NCI-H146 treated with DMSO at 0.1 percent for 48 hours (cell line): Measurements from ENCODE around the gene SIPA1L3.

Experiments
- DNase-seq: peaks from one replicate; lab custom pipeline; 2025; ENCODE audit not compliant: unreplicated experiment; lab: John Stamatoyannopoulos, UW

Gene SIPA1L3

GRCh38 chr19:37995346-37995745 lies 88.3 kb downstream of the SIPA1L3 start:
- DNase-seq = no peak

DNA sequence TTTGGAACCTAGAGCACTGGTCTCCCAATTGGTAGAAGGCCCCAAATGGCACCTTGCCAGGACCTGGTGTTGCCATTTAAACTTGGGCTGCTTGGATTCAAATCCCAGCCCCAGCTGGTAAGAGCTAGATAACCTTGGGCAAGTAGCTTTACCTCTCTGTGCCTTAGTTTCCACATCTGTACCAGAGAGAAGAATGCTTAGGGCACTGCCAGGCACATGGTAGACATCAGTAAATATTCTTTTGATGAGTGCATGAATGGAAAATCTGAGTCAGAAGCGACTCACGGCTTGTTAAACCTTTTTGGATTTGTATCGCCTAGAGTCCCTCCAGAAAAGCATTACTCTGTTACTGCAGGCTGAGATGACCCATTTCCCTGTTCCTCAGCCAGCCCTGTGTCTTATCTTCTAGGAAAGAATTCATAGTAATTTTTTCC lies 90.9 kb downstream of the SIPA1L3 start:
- DNase-seq = no peak

DNA sequence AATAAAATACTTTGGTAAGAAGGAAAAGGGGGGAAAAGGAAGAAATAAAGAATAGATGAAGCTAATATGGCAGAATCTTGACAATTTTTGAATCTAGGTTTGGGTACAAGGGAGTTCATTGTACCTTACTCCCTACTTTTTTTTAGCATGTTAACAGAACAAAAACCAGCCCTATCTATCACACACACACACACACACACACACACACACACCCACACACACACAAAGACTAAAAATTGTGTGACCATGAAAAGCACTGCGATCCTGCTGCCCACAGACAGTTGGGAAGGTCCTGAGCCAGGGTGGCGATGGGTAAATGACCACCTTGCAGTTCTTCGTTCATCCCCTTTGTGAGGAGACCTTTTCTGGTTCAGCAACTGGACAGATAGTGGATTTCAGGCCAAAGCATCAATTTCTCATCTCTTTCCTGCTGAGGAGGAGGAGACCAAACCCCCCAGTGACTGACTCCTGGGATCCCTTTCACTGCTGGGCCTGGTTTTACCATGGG lies 91.8 kb downstream of the SIPA1L3 start:
- no peak for DNase-seq

- DNase-seq = no peak
These were observed 92.6 kb downstream of the SIPA1L3 start for GRCh38 chr19:37999309-38000213.

GRCh38 chr19:38001158-38001781 lies 94.3 kb downstream of the SIPA1L3 start:
- no peak for DNase-seq

GRCh38 chr19:38003438-38004185 lies 96.6 kb downstream of the SIPA1L3 start:
- peak; percentile 67 for DNase-seq

GRCh38 chr19:38004186-38004520 lies 97.1 kb downstream of the SIPA1L3 start:
- no peak for DNase-seq

DNA sequence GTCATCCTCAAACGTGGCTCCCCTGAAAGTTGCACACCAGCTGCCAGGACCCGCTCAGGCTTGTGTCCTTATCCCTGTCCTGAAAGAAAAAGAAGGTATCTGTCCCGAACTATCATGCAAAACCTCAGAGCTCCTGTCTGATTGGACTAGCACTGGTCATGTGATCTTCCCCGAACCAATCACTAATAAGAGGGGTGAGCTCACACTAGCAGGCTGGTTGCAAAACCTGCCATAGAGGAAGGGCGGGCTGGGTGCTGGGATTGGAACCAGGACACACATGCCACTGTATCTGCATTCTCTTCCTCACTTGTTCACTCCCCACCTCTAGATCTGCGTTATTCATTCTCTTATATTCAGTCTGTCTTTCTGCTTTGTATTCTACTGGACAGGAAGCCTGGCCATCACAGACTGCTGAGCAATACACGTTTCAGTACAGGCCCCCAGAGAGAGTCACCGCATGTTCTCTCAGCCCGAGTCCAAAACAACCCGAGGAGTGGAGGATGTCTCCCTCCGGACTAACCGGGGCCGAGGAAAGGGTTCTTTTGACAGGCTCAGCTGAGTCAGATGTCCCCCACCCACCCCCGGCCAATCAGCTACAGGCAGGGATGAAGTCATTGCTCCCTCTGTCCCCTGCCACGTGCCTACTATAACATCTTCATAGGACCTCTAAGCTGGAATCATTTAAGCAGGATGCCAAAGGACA lies 97.7 kb downstream of the SIPA1L3 start:
- DNase-seq = peak; percentile 89

DNA sequence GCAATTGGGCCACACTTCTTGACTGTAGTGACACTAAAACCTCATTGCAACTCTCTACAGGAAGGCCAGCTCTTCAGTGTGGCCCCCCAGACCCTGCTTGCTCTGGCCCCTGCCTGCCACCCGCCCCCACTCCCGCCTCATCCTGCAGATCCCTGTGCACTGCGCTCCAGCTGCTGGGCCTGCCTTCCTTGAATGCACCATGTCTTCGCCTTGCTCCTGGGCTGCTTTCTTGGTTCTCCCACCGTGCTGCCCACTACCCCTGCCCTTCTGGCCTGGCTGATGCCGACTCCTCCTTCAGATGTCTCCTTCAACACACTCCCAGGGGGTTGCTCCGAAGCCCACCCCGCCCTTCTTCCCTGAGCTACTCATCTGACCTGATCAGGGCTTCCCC lies 98.2 kb downstream of the SIPA1L3 start:
- no peak for DNase-seq

- DNase-seq = no peak
These were observed 99.5 kb downstream of the SIPA1L3 start for GRCh38 chr19:38006361-38007045.

DNA sequence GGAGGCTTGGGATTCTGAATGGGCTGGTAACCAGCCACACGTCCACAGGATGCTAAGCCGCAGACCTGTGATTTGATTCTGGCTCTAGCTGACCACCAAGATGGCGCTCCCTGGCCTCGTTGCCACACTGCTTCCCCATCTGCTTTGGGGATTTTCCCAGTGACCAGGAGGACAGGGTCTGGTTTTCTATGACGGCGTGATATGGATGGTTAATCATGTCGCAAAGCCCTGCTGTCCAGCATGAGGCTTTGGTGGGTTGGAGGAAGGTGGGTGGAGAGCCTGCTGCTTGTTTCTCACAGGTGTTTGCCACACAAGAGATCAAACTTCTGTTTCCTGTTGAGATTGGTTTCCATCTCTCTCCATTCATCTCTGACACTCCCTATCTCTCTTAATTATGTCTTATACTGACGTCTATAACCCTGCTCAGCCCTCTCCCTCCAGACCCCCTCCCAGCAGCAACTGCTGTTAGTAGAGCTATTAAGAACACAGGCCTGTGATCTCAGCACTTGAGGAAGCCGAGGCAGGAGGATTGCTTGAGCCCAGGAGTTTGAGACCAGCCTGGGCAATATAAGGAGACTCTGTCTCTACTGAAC lies 102.7 kb downstream of the SIPA1L3 start:
- no peak for DNase-seq

DNA sequence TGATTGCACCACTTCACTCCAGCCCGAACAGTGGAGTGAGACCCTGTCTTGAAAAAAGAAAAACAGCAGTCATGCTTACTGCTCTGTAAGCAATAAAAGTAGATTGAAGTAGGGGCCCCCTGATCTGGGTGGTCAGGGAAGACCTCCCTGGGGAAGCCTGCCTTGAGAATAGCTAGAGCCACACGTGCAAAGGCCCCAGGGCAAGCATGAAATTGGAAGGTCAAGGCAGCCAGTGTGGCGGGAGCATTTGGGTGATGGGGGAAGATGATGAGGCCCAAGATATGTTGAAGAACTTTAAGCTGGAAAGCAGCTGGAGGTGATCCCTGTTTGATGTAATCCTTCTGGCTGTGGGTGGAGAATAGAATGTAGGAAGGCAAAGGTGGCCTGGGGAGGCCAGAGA lies 104.4 kb downstream of the SIPA1L3 start:
- DNase-seq = no peak

DNA sequence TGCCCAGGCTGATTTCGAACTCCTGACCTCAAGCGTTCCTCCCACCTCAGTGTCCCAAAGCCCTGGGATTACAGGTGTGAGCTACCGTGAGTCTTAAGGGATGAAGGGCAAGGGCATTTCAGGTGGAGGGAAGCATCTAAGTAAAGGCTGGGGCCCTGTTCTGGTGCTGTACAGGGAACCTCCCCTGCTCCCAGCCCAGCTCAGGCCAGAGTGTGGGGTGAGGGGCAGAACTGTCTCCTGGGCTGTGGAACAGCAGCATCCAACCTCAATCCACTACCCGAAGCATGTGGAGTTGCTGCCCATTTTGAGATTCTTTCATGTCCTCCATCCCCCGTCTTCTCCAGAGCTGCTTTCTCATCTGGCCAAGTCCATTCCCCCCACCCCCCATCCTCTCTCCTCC lies 105.3 kb downstream of the SIPA1L3 start:
- no peak for DNase-seq

- no peak for DNase-seq
These were observed 105.9 kb downstream of the SIPA1L3 start for GRCh38 chr19:38012944-38013343.

DNA sequence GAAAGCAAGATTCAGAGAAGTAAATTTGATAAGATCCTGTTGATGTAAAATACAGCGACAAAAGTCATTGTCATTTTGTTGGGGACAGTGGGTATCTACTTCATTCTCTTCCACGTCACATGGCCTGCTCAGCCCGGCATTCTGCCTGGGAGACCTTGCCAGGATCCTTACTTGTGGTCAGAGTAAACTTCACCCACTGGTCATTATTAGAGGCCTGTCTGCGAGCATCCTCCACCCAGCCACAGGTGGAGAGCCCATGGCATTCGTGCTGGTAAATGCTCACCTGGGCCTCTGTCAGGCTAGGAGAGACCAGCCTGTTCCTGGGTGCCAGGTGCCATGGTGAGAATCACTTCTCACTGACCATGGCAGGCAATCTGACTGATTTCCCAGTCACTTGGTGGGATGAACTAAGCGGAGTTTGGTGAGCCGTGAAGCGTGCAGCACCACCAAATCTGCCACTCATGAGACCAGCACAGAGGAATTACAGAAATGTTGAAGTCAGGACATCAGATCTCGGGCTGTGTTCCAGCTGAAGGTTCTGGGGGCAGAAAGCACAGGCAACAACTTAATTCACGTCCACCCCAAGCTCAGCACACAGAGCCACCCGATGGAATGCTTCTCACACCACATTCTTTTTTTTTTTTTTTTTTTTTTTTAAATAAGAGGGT lies 107.0 kb downstream of the SIPA1L3 start:
- DNase-seq = no peak

DNA sequence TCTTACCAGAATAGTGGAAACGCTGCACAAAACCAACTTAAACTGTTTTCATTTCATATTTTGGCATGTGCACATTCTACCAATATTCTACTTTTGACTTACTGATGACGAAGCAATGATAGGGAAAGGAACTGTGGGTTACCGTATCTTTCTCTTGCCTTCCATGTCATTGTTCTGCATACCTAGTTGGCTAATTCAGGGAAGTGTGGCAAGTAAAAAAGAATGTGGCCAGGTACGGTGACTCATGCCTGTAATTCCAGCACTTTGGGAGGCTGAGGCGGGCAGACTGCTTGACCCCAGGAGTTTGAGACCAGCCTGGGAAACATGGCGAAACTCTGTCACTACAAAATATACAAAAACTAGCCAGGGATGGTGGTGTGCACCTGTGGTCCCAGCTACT lies 108.2 kb downstream of the SIPA1L3 start:
- DNase-seq = no peak

- DNase-seq = no peak
These were observed 108.8 kb downstream of the SIPA1L3 start for GRCh38 chr19:38015761-38016160.

GRCh38 chr19:38017401-38018151 lies 110.6 kb downstream of the SIPA1L3 start:
- no peak for DNase-seq
